ENCODE data around the gene MXD4.

Gene MXD4

DNA sequence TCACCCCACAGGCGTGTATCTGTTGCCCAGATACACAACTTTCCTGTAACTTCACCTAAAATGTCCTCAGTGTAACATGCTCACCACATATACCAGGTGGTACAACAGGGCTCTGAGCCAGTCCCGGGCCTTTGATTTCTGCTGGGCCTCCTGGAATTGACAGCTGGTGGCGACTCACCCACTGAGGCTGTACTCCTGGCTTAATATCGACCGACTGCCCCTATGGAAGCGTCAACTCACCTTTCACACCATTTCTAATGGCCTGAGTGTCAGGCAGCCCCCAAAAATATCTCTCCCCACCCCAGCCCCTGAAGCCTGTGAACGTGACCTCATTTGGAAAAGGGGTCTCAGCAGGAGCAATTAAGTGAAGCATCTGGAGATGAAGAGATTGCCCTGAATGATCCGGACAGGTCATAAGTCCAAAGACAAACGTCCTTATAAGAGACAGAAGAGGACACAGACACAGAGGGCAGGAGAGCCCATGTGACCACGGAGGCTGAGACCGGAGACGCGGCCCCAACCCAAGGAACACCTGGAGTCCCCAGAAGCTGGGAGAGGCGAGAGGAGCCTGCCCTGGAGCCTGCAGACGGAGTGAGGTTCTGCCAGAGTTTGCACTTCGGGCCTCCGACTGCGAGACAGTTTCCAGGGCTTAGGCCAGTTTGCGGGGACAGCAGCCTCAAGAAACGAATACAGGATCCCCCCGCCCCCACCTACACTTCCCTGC lies 12.6 kb upstream of the MXD4 start:
- DNase-seq: no peak

DNA sequence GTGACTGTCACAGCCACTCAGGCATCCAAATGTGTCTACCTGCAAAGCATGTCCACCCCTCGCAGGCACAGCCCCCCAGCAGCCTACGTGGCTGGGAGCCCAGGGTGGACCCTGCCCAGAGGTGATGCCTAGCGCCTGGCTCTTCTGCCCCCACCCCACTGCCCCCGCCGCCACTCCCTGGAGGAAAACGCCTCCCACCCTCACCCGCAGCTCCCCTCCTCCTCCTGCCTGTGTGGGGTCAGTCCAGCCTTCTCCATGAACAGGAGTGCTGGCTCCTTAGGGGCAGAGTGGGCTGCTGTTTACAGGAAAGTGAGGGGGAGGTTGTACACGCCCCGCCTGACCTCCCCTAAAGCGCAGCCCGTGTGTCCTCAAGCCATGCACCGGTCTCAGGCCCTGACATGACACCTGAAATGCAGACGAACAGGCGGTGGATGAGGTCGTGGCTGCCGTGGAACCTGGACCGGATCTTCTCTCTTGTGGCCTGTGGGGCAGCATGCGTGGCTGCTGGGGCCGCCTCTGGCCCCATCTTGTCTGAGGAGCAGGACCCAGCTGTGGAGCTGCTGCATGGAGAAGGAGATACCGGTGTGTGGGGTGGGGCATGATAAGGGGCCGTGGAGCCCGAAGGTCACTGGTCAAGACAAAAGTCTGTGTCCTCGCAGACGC lies 11.9 kb upstream of the MXD4 start:
- no peak for DNase-seq

DNA sequence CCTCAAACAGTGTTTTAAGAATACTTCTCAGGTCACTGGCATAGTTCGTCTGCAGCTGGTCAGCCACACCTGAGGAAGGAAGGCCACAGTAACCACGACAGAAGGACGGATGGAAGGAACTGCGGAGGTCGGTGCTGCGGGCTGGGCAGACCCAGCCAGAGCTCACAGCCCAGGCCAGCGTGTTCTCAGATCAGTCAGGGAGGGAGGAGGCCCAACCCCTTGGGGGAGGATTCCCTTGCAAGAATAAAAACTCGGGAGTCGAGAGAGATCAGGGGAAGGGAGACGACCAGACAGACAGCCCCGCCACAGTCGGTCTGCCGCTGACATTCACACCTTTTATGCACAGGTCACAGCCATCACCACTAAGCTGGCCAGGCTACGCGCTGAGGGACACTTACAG lies 11.3 kb upstream of the MXD4 start:
- DNase-seq: no peak

DNA sequence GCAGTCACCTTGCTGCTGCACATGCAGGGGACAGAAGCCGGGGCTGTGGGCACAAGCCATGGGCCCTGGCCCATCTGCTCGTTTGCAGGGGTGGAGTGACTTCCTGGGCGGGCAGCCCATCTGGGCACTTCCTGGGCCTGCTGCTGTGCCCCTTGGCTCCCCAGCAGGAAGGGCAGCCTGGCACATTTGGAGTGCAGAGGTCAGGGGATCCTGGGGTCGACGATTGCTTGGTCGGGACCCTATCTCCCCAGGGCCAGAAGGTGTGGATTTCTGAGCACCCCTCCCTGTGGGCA lies 10.9 kb upstream of the MXD4 start:
- no peak for DNase-seq

DNA sequence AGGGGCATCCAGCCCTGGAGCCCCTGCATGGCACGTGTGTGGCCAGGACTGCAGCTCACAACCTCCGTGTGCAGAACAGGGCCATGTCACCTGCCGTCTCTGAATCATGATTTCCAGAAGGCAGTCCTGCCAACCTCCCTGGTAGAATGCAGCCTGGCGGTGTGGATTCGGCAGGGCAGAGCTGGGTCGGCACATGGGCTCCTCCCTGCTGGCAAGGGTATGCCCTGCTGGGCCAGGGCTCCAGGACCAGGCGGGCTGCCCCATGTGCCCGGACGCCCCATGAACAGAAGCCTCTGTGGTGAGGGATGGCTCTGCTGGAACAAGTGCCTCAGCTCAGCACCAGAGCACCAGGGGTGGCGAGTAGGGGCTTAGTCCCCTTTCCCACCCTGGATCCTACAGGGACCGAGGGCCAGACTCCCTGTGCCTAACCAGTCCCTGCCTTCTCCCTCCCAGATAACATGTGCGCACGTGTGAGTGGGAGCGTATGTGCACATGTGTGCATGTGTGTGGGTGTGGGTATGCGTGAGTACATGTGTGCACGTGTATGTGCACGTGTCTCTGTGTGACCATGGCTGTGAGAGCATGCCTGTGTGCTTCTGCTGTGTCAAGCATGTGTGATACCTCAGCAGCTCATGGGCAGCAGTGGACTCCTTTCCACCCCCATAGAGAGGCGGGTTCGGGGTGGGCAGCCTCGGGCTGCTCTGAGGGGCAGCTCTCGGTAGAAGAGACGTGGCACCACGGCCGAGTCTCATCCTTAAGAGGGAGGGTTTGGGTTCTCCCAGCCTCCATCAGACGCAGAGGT lies 10.3 kb upstream of the MXD4 start:
- DNase-seq: no peak

DNA sequence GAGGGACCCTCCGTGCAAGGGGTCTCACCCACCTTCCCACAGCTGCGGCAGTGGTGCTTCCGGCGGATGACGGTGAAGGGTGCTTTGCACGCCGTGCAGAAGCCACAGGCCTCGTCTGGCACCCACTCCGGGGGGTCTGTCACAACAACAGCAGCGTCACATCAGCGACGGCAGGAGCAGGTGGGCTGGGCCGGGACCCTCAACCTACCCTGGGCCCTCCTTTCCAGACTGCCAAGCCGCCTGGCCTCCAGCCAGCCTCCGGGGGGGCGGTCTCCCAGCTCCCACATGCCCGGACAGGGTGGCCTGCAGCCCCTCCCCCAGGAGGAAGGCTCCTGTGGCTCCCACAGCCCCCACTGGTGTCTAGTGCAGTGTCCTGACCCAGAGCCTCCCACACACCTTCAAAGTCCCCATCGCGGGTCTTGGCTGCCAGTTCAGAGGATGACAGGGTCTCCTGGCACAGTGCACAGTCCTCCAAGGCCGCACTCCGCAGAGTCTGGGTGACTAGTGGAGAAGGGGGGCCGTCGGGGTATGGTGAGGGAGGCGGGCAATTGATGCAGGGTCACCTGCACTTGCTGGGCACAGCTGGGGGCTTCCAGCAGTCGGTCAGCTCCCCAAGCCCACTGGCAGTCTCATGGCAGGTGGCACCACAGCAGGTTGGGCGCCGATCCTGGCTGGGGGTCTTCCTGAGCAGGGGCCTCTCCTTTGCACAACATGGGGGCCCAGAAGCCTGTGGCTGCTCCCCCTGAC lies 9.5 kb upstream of the MXD4 start:
- no peak for DNase-seq

DNA sequence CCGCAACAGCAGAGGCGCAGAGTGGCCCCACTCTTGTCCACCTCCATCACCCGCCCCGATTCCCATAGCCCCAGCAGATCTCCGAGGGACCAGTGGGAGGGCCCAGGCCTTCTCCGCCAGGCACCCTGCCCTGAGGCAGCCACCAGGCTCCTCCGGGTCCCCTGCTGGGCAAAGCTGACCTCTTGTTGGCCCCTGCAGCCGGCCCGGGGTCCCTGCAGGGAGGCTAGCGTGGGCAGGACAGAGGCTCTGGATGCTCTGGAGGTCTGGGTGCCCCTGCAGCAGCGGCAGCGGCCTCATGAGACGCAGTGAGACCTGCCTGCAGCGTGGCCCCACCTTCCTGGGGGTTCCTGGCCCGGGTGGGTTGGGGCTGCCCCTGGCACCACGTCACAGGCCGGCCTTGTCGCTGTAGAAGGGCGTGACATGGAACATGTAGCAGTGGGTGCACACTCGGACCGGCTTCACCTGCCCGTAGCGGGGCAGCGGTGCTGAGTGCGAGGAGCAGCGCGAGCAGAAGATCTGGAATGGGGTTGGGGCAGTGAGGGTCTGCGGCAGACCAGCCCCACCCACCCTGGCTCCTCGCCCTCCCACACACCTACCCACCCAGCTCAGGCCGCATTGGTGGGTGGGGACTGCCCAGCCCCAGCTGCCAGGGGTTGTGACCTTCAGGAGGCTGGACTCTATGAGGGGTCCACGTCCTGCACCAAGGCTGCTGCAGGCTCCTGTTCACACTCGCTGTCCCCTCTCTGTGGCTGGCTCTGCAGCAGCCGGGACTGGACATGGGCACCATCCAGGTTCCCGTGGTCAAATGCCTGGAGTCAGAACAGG lies 8.6 kb upstream of the MXD4 start:
- DNase-seq: no peak

DNA sequence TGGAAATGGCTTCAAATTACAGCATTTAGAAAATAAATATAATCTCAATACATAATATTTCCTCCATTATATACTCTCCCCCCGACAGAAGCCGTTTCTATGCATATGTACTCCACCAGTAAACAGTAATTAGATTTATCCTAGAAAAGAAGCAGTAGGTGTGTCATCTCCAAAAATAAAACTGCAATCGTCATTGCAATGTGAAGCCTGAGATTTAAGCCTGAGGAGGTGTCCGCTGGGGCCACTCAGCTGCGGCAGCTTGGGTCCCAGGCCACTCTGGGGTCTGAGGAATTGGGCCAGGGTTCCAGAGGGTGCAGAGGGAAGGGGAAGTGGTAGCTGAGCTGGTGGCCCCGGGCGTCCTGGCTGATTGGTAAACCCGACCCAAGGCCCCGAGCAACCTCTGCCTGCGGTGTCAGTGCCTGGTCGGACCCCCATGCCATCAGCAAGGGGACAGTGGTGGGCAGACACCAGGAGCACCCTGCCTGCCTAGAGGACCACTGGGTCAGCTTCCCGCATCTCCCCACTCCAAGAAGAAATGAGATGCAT lies 7.8 kb upstream of the MXD4 start:
- DNase-seq: no peak

DNA sequence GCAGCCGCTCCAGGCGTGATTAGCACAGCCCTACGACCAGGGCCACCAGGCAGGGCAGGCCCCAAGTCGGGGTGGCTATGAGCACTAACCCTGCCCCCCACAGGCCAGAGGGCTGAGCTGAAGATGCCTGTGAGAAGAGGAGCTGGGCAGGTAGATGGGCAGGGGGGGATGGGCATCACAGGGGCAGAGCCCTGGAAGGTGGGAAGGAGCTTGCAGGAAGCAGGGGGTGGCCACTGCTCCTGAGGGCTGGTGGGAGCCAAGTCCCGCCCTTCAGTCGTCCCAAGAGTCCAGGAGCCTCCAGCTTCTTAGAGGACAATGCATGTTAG lies 7.3 kb upstream of the MXD4 start:
- DNase-seq: no peak

DNA sequence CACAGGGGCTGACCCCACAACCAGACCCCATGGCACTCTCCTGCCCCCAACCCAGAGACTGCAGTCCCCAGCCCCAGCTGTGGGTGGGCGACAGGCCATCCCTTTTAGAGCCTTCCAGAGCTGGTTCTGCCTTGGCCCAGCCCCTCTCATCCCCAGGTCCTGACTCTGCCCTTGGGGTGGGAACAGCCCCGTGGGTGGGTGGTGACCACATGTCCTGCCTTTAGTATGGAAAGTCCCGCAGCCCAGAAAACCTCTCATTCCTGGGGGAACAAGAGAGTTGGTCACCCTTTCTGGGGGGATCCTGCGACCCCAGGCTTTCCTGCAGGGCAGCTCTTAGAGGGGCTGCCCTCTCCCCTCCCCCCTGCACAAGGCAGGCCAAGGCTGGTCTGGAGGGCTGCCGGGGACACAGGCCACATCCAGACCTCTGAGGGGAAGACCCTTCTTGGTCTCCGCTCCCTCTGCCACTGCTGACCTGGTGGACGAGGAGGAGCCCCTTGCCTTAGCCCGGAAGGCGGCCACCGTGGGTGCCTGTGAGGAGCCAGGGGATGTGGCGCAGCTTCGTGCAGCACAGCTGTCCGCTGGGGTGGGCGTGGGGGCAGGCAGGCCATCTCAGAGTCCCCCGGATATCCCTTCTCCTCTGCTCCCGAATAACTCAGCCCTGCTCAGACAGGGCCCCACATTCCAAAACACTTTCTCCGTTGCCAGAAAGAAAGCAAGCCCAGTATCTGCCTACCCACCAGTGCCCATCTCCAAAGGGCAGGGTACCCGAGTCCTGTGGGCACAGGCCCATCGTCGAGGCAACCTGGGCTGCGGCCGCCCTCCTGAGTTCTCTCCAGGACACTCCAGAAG lies 6.7 kb upstream of the MXD4 start:
- DNase-seq: no peak

DNA sequence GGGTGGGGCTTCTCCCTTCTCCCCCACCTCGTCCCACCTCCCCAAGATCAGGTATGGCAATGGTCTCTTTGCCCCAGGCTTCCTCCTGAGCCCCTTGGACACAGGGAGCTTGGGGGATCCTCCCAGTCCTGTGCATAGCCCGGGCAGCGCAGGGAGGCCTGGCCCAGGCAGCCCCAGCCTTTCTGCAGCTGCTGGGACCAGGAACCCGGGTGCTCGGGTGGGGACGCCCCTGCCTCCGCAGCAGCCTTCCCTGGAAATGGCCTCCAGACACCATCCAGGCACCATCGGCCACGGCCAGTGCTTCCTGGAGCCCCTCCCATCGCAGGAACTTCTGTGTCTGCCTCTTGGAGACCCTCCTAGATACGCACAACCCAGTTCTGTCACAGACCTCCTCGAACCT lies 5.9 kb upstream of the MXD4 start:
- DNase-seq: no peak

DNA sequence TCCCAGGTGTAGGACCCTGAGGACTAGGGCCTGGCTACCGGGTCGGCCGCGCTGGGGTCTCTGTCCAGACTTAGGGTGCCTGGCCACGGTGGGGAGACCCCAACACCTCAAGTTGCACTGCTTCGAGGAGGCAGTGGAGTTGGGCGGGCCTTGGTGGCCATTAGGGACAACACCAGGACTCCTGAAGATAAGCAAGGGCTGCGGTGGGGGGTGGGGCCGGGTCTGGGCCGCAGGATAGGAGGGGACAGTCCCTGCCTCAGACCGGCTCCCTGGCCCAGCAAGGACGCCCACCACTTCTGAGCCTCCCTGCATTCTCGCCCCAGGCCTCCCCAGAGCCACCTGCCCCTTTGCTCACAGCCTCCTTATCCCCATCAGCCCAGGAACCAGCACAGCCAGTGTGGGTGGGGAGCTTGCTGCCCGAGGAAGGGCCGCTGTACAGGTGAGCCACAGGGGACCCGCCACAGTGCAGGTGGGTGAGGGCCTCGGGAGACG lies 5.5 kb upstream of the MXD4 start:
- DNase-seq: no peak

DNA sequence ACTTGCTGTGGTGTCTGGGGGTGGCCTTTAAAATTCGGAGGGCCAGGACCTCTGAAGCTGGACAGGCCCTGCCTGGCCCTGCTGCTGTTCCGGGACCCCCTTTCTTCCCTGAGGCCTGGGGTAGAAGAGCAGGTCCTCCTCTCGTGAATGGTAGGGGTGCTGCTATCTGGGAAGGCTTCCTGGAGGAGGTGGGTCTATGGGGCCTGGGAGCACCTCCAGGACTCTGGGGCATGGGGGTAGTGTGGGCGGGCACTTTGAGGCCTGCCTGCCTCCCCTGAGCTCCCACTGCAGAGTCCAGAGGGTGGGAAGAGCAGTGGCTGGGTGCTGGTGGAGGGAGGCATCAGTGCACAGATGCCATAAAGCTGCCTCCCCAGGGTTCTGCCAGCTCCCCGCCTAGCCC lies 4.9 kb upstream of the MXD4 start:
- DNase-seq: no peak

DNA sequence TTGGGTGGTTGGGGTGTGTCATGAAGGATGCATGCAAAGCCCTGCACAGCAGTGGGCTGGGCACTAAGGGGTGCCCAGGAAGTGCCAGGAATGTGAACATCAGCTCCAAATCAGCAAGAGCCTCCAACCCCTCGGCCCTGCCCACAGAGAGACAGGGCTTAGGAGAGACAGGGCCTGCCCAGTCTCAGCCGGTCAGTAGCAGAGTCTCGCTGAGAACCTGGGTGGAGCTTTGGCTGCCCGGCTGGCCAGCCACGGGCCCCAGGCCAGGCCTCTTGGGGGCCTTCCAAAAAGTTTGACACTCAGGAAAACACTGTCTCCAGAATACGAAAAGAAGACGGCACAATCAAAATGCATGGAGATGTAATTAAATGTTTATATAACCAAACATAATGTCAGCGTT lies 4.3 kb upstream of the MXD4 start:
- no peak for DNase-seq

DNA sequence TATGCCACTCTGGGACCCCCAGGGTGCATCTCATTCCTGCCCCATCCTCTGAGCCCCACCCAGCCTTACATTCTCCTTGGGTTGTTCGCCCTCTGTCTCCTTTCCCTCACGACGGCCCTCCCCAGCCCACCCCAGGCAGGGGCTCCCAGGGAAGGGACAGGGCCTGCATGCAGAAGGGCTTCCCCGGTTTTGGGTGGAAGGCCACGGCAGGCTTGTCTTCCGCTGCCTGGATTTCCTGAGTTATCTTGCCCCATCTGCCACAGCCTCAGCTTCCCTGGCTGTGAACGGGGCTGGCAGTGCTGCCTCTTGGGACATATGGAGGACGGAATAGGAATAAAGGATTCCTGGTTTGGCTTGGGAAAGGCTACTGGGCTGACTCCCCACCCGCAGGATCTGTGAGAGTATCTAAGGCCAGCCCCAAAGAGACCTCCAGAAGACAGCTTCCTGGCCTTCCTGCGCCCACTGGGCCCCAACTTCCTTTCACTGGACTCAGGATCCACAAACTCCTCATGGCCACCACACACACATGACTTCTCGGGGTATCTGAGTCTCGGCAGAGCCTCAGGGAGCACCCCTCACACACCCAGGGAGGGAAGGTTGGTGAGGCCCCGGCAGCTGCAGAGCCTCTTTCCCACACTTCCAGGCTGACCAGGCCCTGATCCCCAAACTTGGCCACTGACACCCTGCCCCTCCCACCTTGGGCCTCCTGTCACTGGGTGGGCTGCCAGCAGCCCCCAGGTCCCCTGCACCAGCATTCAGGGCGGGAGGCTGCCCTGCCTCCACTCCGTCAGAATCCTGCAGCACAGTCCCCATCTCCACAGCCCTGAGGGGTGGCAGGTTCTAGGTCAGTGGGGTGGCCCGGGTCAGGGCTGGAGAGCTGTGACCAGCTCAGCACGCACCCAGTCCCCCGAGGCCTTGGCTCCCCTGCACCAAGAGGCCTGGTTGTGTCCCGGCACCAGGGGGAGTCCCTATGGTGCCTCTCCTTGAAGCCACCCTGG lies 3.5 kb upstream of the MXD4 start:
- no peak for DNase-seq

DNA sequence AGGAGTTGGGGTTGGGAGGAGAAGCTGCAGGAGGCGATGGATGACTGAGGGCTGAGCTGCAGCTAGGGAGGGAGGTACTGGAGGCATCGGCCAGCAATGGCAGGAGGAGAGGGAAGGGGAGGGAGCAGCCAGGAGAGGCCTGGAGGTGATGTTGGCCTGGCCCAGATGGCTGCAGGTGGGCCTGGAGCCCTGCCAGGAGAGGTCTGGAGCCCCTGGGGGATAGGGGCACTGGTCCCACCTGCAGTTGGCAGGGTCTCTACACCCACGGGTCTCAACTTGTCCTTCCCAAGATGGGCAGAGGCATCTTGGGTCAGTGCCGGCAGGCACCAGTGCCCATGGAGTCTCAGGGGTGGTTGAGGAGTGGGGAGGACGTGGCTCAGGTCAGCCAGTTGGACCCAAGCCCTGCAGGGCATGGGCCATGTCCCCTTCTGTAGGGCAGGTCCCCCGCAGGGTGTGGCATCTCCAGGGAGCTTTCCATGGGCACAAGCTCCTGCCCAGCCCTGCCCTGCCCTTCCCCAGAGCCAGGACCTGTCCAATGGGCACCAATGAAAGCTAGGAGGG lies 2.7 kb upstream of the MXD4 start:
- no peak for DNase-seq

DNA sequence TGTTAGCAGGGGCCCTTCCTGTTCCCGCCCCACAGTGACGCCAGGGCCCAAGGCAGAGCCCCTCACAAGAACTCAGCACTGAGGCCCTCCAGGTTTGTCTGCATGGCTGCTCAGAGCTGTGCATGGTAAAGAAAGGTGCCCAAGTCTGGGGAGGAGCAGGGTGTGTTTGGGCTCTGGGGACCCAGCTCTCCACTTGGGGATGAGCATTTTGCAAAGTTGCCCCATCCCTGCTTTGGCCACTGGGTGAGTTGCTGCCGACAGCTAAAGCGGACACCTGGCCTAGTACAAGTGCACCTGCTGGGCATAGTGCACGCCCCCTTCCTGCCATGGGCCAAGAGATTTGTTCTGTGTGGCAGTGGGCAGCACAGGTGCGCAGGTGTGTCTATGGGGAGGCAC lies 2.0 kb upstream of the MXD4 start:
- no peak for DNase-seq

DNA sequence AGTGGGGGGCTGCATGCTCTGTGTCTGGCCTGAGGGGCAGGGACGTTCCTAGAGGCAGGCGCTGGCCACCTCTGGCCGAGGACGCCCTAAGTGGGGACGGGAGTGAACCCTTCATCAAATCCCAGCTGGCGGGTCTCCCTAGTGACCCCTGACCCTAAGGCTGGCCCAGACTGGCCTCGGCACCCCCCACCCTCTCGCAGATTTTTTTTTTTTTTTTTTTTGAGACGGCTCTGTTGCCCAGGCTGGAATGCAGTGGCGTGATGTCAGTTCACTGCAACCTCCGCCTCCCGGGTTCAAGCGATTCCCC lies 988 bp upstream of the MXD4 start:
- no peak for DNase-seq

DNA sequence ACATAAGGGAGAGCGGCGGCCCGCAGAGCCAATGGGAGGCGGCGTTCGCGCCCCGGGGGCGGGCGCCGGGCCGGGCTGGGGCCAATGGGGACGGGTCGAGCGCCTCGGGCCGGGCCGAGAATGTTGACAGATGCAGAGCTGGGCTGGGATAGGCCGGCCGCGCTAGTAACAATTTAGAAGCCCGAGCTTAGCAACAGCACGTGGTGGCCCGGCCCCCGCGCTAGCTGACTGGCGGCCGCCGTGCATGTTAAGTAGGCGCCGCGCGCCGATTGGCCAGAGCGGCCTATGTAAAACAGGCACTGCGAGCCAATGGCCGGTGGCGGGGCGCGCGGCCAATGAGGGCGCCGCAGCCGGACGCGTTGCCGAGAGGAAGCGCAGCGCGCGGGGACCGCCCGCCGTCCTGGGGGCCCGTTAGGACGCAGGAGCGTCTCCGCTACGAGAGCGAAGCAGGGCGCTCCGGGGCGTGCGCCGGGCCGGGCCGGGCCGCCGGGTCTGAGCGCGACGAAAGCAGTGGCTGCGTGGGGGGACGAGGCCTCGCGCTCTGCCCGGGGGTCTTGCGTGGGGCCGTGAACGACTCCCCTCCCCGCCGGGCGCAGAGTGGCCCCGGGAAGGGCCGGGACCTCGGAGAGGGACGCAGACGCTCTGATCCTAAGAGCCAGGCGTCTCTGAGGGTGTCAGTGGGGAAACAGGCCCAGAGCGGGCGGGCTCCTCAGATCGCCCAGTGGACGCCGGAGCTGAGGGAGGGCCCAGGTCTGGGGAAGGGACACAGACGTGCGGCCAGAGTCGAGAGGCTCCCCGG lies 435 bp upstream of the MXD4 start:
- peak; percentile 63 for DNase-seq

Data from SHP77 treated with DMSO at 0.1 percent for 48 hours (cell line).